ENCODE measurements around the gene SRPRB. TPM values are rescaled to one million over a fixed set of nuclear protein-coding genes. Genes with fewer than 3 reads are reported as not detected.

SRPRB gene
- total and polyA plus RNA-seq, 5 donors from 2014 or later: 23.8 to 57.2 (median 36.4) TPM

DNA sequence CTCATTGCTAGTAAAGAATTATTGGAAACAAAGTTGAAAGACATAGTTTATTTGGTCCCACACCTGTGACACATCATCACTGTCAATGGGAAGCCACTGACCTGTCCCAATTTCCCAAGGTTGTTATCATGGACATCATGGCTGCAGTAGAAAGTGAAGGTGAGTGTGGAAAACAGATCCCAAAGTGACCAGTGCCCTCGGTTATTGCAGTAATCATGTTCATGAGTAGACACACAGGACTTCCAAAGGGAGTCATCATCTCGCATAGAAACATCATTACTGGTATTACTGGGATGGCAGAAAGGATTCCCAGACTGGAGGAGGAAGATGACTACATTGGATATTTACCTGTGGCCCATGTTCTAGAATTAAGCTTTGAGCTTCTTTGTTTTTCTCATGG, 44.7 kb upstream of the SRPRB start:
- Histone ChIP-seq H3K27me3 (ENCODE audit: control insufficient read depth, insufficient read depth, low read length) (peaks cover 10% of the 10 kb centered on the region), H3K4me1 (ENCODE audit: control insufficient read depth, insufficient read depth, low read length, poor library complexity, severe bottlenecking) (no peaks in the 10 kb centered on the region), H3K4me3 (ENCODE audit: low read depth, low read length) (no peak overlapping the region), H3K27ac (ENCODE audit: insufficient read depth, low read length, poor library complexity, severe bottlenecking) (no peak overlapping the region), H3K9me3 (ENCODE audit: control insufficient read depth in 2 of 2, low read length in 2 of 2) (no peaks in the 10 kb centered on the region), H3K36me3 (ENCODE audit: control insufficient read depth, insufficient read depth, low read length) (no peaks in the 10 kb centered on the region)
- ATAC-seq (ENCODE audit: low read depth in 2 of 2) (no peak), DNase-seq (no peak)
- H3K36me3 Mint-ChIP-seq: no peaks in the 10 kb centered on the region
- H3K9me3 Mint-ChIP-seq: no peaks in the 10 kb centered on the region
- H3K27ac Mint-ChIP-seq: no peak overlapping the region
- no peak overlapping the region for H3K4me3 Mint-ChIP-seq
- no peaks in the 10 kb centered on the region for H3K4me1 Mint-ChIP-seq
- H3K27me3 Mint-ChIP-seq: peaks cover 39% of the 10 kb centered on the region

DNA sequence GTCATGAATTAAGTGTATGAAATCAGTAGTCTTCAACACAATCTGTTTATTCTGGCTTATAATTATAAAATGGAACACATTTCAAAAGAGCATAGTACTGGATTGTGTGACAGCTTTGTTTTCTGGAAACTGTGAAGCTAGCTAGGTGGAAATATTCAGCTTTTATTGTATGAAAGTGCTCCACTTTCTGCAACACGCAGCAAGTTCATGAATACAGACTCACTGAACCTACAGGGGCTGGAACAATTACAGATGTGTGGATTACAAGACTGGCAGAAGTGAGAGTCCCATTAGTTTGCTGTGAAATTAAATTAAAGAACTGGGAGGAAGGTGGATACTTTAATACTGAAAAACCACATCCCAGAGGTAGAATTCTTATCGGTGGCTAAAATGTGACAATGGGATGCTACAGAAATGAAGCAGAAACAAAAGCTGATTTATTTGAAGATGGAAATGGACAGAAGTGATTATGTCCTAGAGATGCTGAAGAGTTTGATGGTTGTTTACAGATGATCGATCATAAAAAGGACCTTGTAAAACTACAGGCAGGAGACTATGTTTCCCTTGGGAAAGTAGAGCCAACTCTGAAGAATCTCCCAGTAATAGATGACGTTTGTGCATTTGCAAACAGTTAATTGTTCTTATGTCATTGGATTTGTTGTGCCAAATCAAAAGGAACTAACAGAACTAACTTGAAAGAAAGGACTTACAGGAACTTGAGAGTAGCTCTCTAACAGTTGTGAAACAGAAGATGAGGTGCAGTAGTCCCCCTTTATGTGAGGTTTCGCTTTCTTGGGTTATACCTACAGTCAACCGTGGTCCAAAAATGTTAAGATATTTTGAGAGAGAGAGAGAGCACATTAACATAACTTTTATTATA, 43.8 kb upstream of the SRPRB start:
- H3K27me3 Mint-ChIP-seq: peaks cover 32% of the 10 kb centered on the region
- H3K27me3 ChIP-seq (ENCODE audit: control insufficient read depth, insufficient read depth, low read length): peaks cover 11% of the 10 kb centered on the region
- H3K4me1 ChIP-seq (ENCODE audit: control insufficient read depth, insufficient read depth, low read length, poor library complexity, severe bottlenecking): no peaks in the 10 kb centered on the region
- H3K4me3 Mint-ChIP-seq: no peak overlapping the region
- H3K9me3 ChIP-seq (ENCODE audit: control insufficient read depth in 2 of 2, low read length in 2 of 2): no peaks in the 10 kb centered on the region
- DNase-seq (no peak), ATAC-seq (ENCODE audit: low read depth in 2 of 2) (no peak)
- no peaks in the 10 kb centered on the region for H3K36me3 ChIP-seq (ENCODE audit: control insufficient read depth, insufficient read depth, low read length)
- H3K27ac ChIP-seq (ENCODE audit: insufficient read depth, low read length, poor library complexity, severe bottlenecking): no peak overlapping the region
- no peaks in the 10 kb centered on the region for H3K36me3 Mint-ChIP-seq
- H3K9me3 Mint-ChIP-seq: no peaks in the 10 kb centered on the region
- H3K27ac Mint-ChIP-seq: no peak overlapping the region
- no peaks in the 10 kb centered on the region for H3K4me1 Mint-ChIP-seq
- H3K4me3 ChIP-seq (ENCODE audit: low read depth, low read length): no peak overlapping the region

DNA sequence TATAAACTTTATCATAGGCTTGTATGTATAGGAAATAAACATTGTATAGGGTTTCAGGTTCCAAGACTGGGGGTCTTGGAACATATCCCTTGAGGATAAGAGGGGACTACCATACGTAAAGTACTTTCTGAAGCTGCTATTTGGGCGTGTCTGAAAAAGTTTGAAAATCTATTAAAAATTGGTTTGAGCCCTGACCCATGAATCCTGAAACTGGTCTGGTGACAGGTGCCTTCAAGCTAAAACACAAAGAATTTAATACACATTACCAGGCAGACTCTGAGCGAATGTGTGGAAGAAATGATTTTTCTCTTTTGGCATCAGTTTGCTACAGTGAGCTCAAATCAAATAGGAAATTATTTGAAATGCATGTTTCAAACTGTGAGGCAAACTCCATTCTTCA, 43.1 kb upstream of the SRPRB start:
- no peak for ATAC-seq (ENCODE audit: low read depth in 2 of 2)
- Histone ChIP-seq H3K27me3 (ENCODE audit: control insufficient read depth, insufficient read depth, low read length) (peaks cover 12% of the 10 kb centered on the region), H3K36me3 (ENCODE audit: control insufficient read depth, insufficient read depth, low read length) (no peaks in the 10 kb centered on the region), H3K9me3 (ENCODE audit: control insufficient read depth in 2 of 2, low read length in 2 of 2) (no peaks in the 10 kb centered on the region), H3K27ac (ENCODE audit: insufficient read depth, low read length, poor library complexity, severe bottlenecking) (no peak overlapping the region), H3K4me3 (ENCODE audit: low read depth, low read length) (no peak overlapping the region), H3K4me1 (ENCODE audit: control insufficient read depth, insufficient read depth, low read length, poor library complexity, severe bottlenecking) (no peaks in the 10 kb centered on the region)
- H3K27me3 Mint-ChIP-seq: peaks cover 32% of the 10 kb centered on the region
- no peak overlapping the region for H3K4me3 Mint-ChIP-seq
- no peaks in the 10 kb centered on the region for H3K36me3 Mint-ChIP-seq
- H3K9me3 Mint-ChIP-seq: no peaks in the 10 kb centered on the region
- no peaks in the 10 kb centered on the region for H3K4me1 Mint-ChIP-seq
- H3K27ac Mint-ChIP-seq: no peak overlapping the region
- DNase-seq: no peak

DNA sequence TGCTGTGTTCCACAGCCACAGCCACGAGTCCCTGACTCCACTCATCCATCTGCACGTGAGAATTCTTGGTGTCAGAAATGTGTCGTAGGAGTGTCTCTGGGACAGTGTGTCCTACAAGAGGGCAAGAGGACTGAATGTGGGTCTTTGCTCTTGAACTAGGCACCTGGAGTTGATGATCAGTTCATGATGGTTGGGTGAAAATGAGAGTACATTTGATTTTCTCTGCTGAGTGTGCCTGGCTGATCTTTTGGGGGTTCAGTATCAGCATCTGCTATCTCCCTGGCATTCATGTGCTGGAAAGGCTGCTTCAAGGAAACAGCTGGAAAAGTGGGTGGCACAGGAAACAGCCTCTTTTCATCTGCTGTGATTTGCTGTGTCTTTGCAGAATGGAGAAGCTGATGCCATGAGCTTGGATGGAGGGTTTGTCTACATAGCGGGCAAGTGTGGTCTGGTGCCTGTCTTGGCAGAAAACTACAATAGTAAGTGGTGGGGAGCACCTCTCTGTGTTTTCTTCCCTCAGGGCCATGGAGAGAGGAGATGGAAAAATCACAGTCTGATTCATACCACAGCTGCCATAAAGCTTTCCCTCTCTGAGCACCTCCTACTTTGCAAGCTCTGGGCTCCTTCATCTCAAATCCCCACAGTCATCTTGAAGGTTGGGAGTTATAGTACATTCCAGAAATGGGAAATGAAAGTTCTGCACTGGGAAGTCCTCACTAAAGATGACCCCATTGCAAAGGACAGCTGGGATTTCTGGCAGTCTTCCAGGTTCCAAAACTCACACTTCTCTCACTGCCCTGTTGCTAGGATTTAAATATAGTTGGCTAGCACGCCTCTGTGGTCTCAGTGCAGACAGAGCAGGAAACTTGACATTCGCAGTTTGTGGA, 41.6 kb upstream of the SRPRB start:
- Mint-ChIP-seq H3K4me1 (no peaks in the 10 kb centered on the region), H3K27ac (peak overlapping the region in 1 of 3 donors; percentile 29), H3K4me3 (no peak overlapping the region), H3K27me3 (peaks cover 22% of the 10 kb centered on the region), H3K9me3 (no peaks in the 10 kb centered on the region), H3K36me3 (no peaks in the 10 kb centered on the region)
- no peak overlapping the region for H3K27ac ChIP-seq (ENCODE audit: insufficient read depth, low read length, poor library complexity, severe bottlenecking)
- no peaks in the 10 kb centered on the region for H3K4me1 ChIP-seq (ENCODE audit: control insufficient read depth, insufficient read depth, low read length, poor library complexity, severe bottlenecking)
- peaks cover 9% of the 10 kb centered on the region for H3K27me3 ChIP-seq (ENCODE audit: control insufficient read depth, insufficient read depth, low read length)
- DNase-seq (no peak), ATAC-seq (ENCODE audit: low read depth in 2 of 2) (no peak)
- no peaks in the 10 kb centered on the region for H3K9me3 ChIP-seq (ENCODE audit: control insufficient read depth in 2 of 2, low read length in 2 of 2)
- H3K4me3 ChIP-seq (ENCODE audit: low read depth, low read length): no peak overlapping the region
- H3K36me3 ChIP-seq (ENCODE audit: control insufficient read depth, insufficient read depth, low read length): no peaks in the 10 kb centered on the region

DNA sequence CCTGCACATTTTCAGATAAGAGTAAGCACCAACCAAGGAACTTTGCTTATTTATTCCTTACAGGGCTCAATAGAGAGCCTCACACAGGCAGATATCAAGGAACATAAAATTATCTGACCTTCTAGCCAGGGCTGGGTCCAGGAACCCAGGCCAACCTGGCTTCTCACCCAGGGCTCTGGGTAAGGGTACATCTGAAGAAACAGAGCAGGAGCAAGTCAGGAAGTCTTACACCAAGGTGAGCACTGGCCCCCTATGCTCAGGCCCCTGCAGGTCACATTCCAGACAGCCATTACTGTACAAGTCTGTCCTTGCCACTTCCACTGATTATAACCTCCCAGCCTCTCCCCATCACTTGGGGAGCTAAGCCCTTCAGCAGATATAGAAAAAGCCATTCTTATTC, 40.4 kb upstream of the SRPRB start:
- Mint-ChIP-seq H3K4me1 (no peaks in the 10 kb centered on the region), H3K4me3 (no peak overlapping the region), H3K9me3 (no peaks in the 10 kb centered on the region), H3K27me3 (peaks cover 20% of the 10 kb centered on the region), H3K27ac (no peak overlapping the region), H3K36me3 (no peaks in the 10 kb centered on the region)
- H3K4me3 ChIP-seq (ENCODE audit: low read depth, low read length): no peak overlapping the region
- H3K27ac ChIP-seq (ENCODE audit: insufficient read depth, low read length, poor library complexity, severe bottlenecking): no peak overlapping the region
- H3K27me3 ChIP-seq (ENCODE audit: control insufficient read depth, insufficient read depth, low read length): peaks cover 9% of the 10 kb centered on the region
- ATAC-seq (ENCODE audit: low read depth in 2 of 2) (no peak), DNase-seq (no peak)
- no peaks in the 10 kb centered on the region for H3K9me3 ChIP-seq (ENCODE audit: control insufficient read depth in 2 of 2, low read length in 2 of 2)
- H3K36me3 ChIP-seq (ENCODE audit: control insufficient read depth, insufficient read depth, low read length): no peaks in the 10 kb centered on the region
- no peaks in the 10 kb centered on the region for H3K4me1 ChIP-seq (ENCODE audit: control insufficient read depth, insufficient read depth, low read length, poor library complexity, severe bottlenecking)

DNA sequence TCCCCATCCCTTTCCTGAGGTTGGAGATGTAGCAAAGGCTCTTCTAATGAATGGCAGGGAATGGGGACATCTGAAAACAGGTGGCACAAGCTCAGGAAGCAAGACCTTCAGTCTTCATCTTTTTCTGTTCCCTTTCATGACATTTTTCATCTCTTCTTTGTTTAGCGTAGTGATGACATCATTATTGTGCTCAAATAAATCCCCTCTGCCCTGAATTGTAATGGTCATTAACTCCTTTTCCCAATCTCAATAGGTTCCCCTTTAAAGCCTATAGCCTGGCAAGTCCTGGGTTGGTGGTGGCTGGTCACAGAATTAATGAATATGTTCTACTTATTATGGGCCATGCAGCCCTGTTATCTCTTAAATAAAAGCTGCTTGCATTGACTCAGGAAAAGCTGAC, 38.0 kb upstream of the SRPRB start:
- Mint-ChIP-seq H3K27me3 (peaks cover 15% of the 10 kb centered on the region), H3K4me3 (no peak overlapping the region), H3K9me3 (no peaks in the 10 kb centered on the region), H3K27ac (no peak overlapping the region), H3K36me3 (no peaks in the 10 kb centered on the region), H3K4me1 (no peaks in the 10 kb centered on the region)
- H3K27ac ChIP-seq (ENCODE audit: insufficient read depth, low read length, poor library complexity, severe bottlenecking): no peak overlapping the region
- no peak overlapping the region for H3K4me3 ChIP-seq (ENCODE audit: low read depth, low read length)
- ATAC-seq (ENCODE audit: low read depth in 2 of 2) (no peak), DNase-seq (no peak)
- no peaks in the 10 kb centered on the region for H3K4me1 ChIP-seq (ENCODE audit: control insufficient read depth, insufficient read depth, low read length, poor library complexity, severe bottlenecking)
- no peaks in the 10 kb centered on the region for H3K9me3 ChIP-seq (ENCODE audit: control insufficient read depth in 2 of 2, low read length in 2 of 2)
- H3K27me3 ChIP-seq (ENCODE audit: control insufficient read depth, insufficient read depth, low read length): peaks cover 2% of the 10 kb centered on the region
- no peaks in the 10 kb centered on the region for H3K36me3 ChIP-seq (ENCODE audit: control insufficient read depth, insufficient read depth, low read length)

DNA sequence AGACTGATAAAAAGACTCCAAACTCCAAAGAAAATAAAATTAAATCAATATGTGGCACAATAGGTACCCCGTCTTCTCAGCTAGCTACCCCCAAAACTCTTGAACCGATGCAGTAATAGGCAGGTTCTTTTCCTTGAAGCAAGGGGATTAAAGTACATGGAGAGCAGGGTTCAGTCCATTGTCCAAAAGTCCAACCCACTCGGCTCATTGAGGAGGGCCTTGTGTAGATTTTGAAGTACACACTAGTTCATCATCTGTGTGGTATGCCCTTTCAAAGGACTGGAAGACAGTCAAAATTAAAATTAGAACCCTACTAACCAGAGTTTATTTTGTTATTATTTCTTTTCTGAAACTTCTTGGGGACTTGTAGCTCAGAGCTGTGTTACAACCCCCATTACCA, 36.1 kb upstream of the SRPRB start:
- no peaks in the 10 kb centered on the region for H3K36me3 ChIP-seq (ENCODE audit: control insufficient read depth, insufficient read depth, low read length)
- ATAC-seq (ENCODE audit: low read depth in 2 of 2) (no peak), DNase-seq (no peak)
- no peak overlapping the region for H3K27ac Mint-ChIP-seq
- H3K36me3 Mint-ChIP-seq: no peaks in the 10 kb centered on the region
- peaks cover 2% of the 10 kb centered on the region for H3K27me3 ChIP-seq (ENCODE audit: control insufficient read depth, insufficient read depth, low read length)
- no peak overlapping the region for H3K4me3 Mint-ChIP-seq
- peaks cover 13% of the 10 kb centered on the region for H3K27me3 Mint-ChIP-seq
- no peaks in the 10 kb centered on the region for H3K9me3 ChIP-seq (ENCODE audit: control insufficient read depth in 2 of 2, low read length in 2 of 2)
- peaks cover 0 to 4% (median 0%) of the 10 kb centered on the region in 7 donors for H3K9me3 Mint-ChIP-seq
- no peak overlapping the region for H3K4me3 ChIP-seq (ENCODE audit: low read depth, low read length)
- no peak overlapping the region for H3K27ac ChIP-seq (ENCODE audit: insufficient read depth, low read length, poor library complexity, severe bottlenecking)
- no peaks in the 10 kb centered on the region for H3K4me1 Mint-ChIP-seq
- H3K4me1 ChIP-seq (ENCODE audit: control insufficient read depth, insufficient read depth, low read length, poor library complexity, severe bottlenecking): no peaks in the 10 kb centered on the region

Data from CD4-positive, CD25-positive, alpha-beta regulatory T cell (primary cell).